ENCODE measurements around the gene ATOH8. TPM values are rescaled to one million over a fixed set of nuclear protein-coding genes. Genes with fewer than 3 reads are reported as not detected.

ATOH8 gene
- total RNA-seq, 4 donors from 2014 or later, result 34.5 to 79.5 (median 59.6) TPM

DNA sequence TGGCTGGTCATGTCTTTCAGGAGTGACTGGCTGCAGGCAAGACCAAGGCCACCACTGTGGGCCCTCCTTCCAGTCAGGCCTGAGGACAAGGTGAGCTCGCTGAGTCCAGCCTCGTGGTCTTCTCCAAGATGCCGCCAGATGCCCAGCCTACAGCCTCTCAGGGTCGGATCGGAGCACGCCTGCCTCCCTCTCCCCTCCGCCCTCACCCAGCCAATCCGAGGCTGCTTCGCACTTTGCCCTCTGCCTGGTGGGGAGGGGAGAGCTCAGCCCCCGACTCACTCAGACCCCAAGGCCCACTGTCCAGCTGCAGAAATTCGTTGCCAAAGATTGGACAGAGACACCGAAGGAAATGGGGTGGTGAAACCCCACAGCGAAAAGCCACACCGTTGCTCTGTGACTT, 33.1 kb downstream of the ATOH8 start:
- H3K4me1 ChIP-seq, result peaks cover 5 to 54% (median 24%) of the 10 kb centered on the region in 3 donors

DNA sequence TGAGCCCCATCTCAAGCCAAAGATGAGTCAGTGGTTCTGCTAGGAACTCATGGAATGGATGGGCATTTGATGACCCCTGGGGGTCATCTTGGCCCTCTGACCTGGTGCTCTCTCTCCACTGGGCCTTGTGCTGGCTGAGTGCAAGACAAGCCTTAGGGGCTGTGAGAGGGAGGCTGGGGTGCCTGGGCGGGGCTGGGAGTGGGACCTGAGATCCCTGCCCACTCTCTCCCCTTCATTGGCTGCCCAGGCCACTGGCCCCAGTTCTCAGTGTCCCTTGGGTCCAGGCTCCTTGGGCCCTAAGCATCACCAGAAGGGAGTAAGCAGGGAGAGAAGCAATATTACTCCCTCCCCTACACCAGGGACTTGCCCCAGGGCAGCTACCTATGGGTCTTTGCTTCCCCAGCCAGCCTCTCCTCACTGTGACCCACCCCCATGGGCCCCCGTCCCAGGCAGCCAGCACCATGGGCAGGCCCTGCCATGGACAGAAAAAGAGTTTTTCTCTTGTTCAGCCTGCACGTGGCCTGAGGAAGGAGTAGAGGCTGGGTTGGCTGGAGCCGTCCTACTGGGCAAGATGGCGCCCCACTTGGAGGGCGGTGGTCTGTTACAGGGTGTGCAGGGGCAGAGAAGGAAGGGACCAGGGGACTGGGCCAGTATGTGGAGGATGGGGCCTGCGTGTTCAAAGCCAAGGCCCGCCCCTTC, 33.6 kb downstream of the ATOH8 start:
- no peaks in the 10 kb centered on the region for H3K27me3 ChIP-seq
- peaks cover 7 to 60% (median 30%) of the 10 kb centered on the region in 3 donors for H3K4me1 ChIP-seq
- TF ChIP-seq, protein P1, sequence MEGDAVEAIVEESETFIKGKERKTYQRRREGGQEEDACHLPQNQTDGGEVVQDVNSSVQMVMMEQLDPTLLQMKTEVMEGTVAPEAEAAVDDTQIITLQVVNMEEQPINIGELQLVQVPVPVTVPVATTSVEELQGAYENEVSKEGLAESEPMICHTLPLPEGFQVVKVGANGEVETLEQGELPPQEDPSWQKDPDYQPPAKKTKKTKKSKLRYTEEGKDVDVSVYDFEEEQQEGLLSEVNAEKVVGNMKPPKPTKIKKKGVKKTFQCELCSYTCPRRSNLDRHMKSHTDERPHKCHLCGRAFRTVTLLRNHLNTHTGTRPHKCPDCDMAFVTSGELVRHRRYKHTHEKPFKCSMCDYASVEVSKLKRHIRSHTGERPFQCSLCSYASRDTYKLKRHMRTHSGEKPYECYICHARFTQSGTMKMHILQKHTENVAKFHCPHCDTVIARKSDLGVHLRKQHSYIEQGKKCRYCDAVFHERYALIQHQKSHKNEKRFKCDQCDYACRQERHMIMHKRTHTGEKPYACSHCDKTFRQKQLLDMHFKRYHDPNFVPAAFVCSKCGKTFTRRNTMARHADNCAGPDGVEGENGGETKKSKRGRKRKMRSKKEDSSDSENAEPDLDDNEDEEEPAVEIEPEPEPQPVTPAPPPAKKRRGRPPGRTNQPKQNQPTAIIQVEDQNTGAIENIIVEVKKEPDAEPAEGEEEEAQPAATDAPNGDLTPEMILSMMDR (IDR thresholded peaks at IDR 0.05), result no peak
- TF ChIP-seq POLR2AphosphoS5 (IDR thresholded peaks at IDR 0.05), result no peak
- TF ChIP-seq POLR2A (IDR thresholded peaks at IDR 0.05), result no peak
- no peak for TF ChIP-seq EP300 (IDR thresholded peaks at IDR 0.05)
- WGBS, 2 donors (ENCODE audit: low coverage in 1 of 2), result 72% methylated on average over 4 of the region's 8 CpGs; no CpG with 5 or more reads in 1 of the 2 donors
- no peak overlapping the region for H3K4me3 ChIP-seq
- ATAC-seq, result no peak
- H3K27ac ChIP-seq, result no peak overlapping the region
- no peaks in the 10 kb centered on the region for H3K9me3 ChIP-seq
- peaks cover 0 to 64% of the 10 kb centered on the region in 2 donors for H3K36me3 ChIP-seq

More for the DNA sequence above, 33.1 kb downstream of the ATOH8 start:
- ATAC-seq, result no peak
- no peaks in the 10 kb centered on the region for H3K9me3 ChIP-seq
- peak overlapping the region in 1 of 4 donors; percentile 77 for H3K27ac ChIP-seq
- H3K36me3 ChIP-seq, result peaks cover 0 to 64% of the 10 kb centered on the region in 2 donors
- no peaks in the 10 kb centered on the region for H3K27me3 ChIP-seq
- no peak overlapping the region for H3K4me3 ChIP-seq
- no CpG with 5 or more reads among the region's 14 CpGs for WGBS, 2 donors (ENCODE audit: low coverage in 1 of 2)
- TF ChIP-seq EP300 (IDR thresholded peaks at IDR 0.05), result no peak
- no peak for TF ChIP-seq POLR2AphosphoS5 (IDR thresholded peaks at IDR 0.05)
- TF ChIP-seq, protein P1 (IDR thresholded peaks at IDR 0.05), result no peak
- no peak for TF ChIP-seq POLR2A (IDR thresholded peaks at IDR 0.05)

DNA sequence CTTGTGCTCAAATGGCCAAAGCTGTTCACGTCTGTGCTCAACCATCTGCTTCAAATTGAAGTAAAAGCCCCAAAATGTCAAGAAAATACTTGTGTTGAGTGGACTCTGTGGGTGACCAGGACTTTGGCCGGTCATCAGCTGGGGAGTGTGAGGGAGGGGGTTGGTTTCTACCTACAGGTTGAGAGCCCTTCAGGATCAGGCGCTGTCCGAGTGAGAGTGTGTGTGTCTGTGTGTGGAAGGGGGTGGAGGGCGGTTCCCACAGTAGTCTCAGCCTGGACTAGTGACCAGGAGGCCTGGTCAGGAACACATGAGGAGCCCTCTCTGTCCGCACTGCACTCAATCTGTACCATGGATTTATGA, 34.2 kb downstream of the ATOH8 start:
- Histone ChIP-seq H3K4me3 (no peak overlapping the region), H3K27ac (no peak overlapping the region), H3K27me3 (no peaks in the 10 kb centered on the region), H3K9me3 (no peaks in the 10 kb centered on the region), H3K36me3 (peaks cover 0 to 59% of the 10 kb centered on the region in 2 donors), H3K4me1 (peaks cover 9 to 65% (median 33%) of the 10 kb centered on the region in 3 donors)
- TF ChIP-seq POLR2AphosphoS5 (IDR thresholded peaks at IDR 0.05) (no peak), EP300 (IDR thresholded peaks at IDR 0.05) (no peak), POLR2A (IDR thresholded peaks at IDR 0.05) (no peak)
- TF ChIP-seq, protein P1 (IDR thresholded peaks at IDR 0.05), result no peak
- no peak for ATAC-seq
- 97 to 100% methylated on average over 3 to 4 of the region's 6 CpGs for WGBS, 2 donors (ENCODE audit: low coverage in 1 of 2)

DNA sequence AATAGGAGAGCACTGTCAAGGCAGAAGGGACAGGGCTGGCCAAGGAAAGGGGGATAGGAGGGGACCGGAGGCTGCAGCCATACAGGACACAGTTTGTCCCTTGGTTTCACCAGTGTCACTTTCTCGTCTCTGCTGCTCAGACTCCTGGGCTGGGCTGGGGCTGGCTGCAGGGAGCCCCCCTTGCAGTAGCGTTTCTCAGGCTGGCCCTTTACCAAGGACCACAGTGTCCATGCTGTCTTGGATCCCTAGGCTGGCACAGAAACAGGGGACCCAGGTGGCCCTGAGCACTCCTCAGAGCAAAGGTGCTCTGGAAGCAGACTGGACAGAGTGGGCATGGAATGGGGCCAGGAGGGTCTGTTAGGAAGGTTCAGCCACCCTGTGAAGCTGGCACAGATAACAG, 34.8 kb downstream of the ATOH8 start:
- TF ChIP-seq POLR2AphosphoS5 (IDR thresholded peaks at IDR 0.05), result no peak
- peaks cover 0 to 52% of the 10 kb centered on the region in 2 donors for H3K36me3 ChIP-seq
- no peak for ATAC-seq
- no peaks in the 10 kb centered on the region for H3K9me3 ChIP-seq
- no peak overlapping the region for H3K27ac ChIP-seq
- no peaks in the 10 kb centered on the region for H3K27me3 ChIP-seq
- H3K4me1 ChIP-seq, result peaks cover 14 to 72% (median 39%) of the 10 kb centered on the region in 3 donors
- 69% methylated on average over 3 of the region's 3 CpGs; no CpG with 5 or more reads in 1 of the 2 donors for WGBS, 2 donors (ENCODE audit: low coverage in 1 of 2)
- H3K4me3 ChIP-seq, result no peak overlapping the region

DNA sequence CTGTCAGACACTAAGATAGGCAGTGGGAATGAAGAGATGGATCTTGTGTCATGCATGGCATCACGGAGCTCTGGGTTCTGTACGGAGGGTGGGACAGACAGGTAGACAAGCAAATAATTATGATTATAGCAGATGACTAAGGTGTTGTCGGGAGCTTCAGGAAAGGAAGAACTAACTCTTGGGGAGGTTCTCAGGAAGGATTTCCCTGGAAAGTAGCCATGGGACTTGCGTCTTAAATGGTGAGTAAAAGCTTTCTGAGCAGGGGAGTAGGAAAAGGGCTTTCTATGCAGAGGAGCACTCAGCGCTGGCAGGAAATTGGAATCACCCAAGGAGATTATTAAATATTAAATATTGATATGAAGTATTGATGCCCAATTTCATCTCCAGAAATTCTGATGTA, 35.5 kb downstream of the ATOH8 start:
- WGBS, 2 donors (ENCODE audit: low coverage in 1 of 2), result 90% methylated on average over 3 to 4 of the region's 5 CpGs
- Histone ChIP-seq H3K4me3 (no peak overlapping the region), H3K27me3 (no peaks in the 10 kb centered on the region), H3K36me3 (peaks cover 0 to 47% of the 10 kb centered on the region in 2 donors), H3K9me3 (no peaks in the 10 kb centered on the region), H3K27ac (no peak overlapping the region), H3K4me1 (peaks cover 16 to 78% (median 45%) of the 10 kb centered on the region in 3 donors)
- ATAC-seq, result no peak
- TF ChIP-seq POLR2A (IDR thresholded peaks at IDR 0.05), result no peak
- TF ChIP-seq, protein P1 (IDR thresholded peaks at IDR 0.05), result no peak
- no peak for TF ChIP-seq EP300 (IDR thresholded peaks at IDR 0.05)
- no peak for TF ChIP-seq POLR2AphosphoS5 (IDR thresholded peaks at IDR 0.05)
